ENCODE results near the gene TMEM54.

TMEM54 gene

GRCh38 chr1:32900956-32901822, at the start of gene TMEM54:
Gene TMEM54, minus strand, starts transcription at chr1:32901389. Its CDS starts 151 bp downstream, at chr1:32901238.
- DNase-seq (ENCODE audit: extremely low read depth in 1 of 2, low read depth in 1 of 2), result no peak

- no peak for DNase-seq (ENCODE audit: extremely low read depth in 1 of 2, low read depth in 1 of 2)
Measured at GRCh38 chr1:32949519-32949918, 48.3 kb upstream of the TMEM54 start.

- no peak for DNase-seq (ENCODE audit: extremely low read depth in 1 of 2, low read depth in 1 of 2)
Measured at GRCh38 chr1:32948905-32949304, 47.7 kb upstream of the TMEM54 start.

GRCh38 chr1:32948390-32948722, 47.2 kb upstream of the TMEM54 start:
- no peak for DNase-seq (ENCODE audit: extremely low read depth in 1 of 2, low read depth in 1 of 2)

GRCh38 chr1:32947669-32948389, 46.6 kb upstream of the TMEM54 start:
- no peak for DNase-seq (ENCODE audit: extremely low read depth in 1 of 2, low read depth in 1 of 2)

- DNase-seq (ENCODE audit: extremely low read depth in 1 of 2, low read depth in 1 of 2), result no peak
Measured at GRCh38 chr1:32946413-32946812, 45.2 kb upstream of the TMEM54 start.

GRCh38 chr1:32944180-32944579, 43.0 kb upstream of the TMEM54 start:
- no peak for DNase-seq (ENCODE audit: extremely low read depth in 1 of 2, low read depth in 1 of 2)

GRCh38 chr1:32939655-32940371, 38.6 kb upstream of the TMEM54 start:
- DNase-seq (ENCODE audit: extremely low read depth in 1 of 2, low read depth in 1 of 2), result no peak

GRCh38 chr1:32937061-32937460, 35.9 kb upstream of the TMEM54 start:
- DNase-seq (ENCODE audit: extremely low read depth in 1 of 2, low read depth in 1 of 2), result no peak

- DNase-seq (ENCODE audit: extremely low read depth in 1 of 2, low read depth in 1 of 2), result no peak
Measured at GRCh38 chr1:32934535-32934934, 33.3 kb upstream of the TMEM54 start.

GRCh38 chr1:32933742-32934322, 32.6 kb upstream of the TMEM54 start:
- no peak for DNase-seq (ENCODE audit: extremely low read depth in 1 of 2, low read depth in 1 of 2)

- DNase-seq (ENCODE audit: extremely low read depth in 1 of 2, low read depth in 1 of 2), result no peak
Measured at GRCh38 chr1:32931760-32932159, 30.6 kb upstream of the TMEM54 start.

- no peak for DNase-seq (ENCODE audit: extremely low read depth in 1 of 2, low read depth in 1 of 2)
Measured at GRCh38 chr1:32929366-32929765, 28.2 kb upstream of the TMEM54 start.

- no peak for DNase-seq (ENCODE audit: extremely low read depth in 1 of 2, low read depth in 1 of 2)
Measured at GRCh38 chr1:32928715-32929114, 27.5 kb upstream of the TMEM54 start.

- no peak for DNase-seq (ENCODE audit: extremely low read depth in 1 of 2, low read depth in 1 of 2)
Measured at GRCh38 chr1:32928285-32928684, 27.1 kb upstream of the TMEM54 start.

GRCh38 chr1:32927441-32927840, 26.3 kb upstream of the TMEM54 start:
- DNase-seq (ENCODE audit: extremely low read depth in 1 of 2, low read depth in 1 of 2), result no peak

GRCh38 chr1:32926562-32926961, 25.4 kb upstream of the TMEM54 start:
- DNase-seq (ENCODE audit: extremely low read depth in 1 of 2, low read depth in 1 of 2), result no peak

- no peak for DNase-seq (ENCODE audit: extremely low read depth in 1 of 2, low read depth in 1 of 2)
Measured at GRCh38 chr1:32925403-32926162, 24.4 kb upstream of the TMEM54 start.

GRCh38 chr1:32924881-32925344, 23.7 kb upstream of the TMEM54 start:
- no peak for DNase-seq (ENCODE audit: extremely low read depth in 1 of 2, low read depth in 1 of 2)

- no peak for DNase-seq (ENCODE audit: extremely low read depth in 1 of 2, low read depth in 1 of 2)
Measured at GRCh38 chr1:32920833-32921232, 19.6 kb upstream of the TMEM54 start.

All from activated CD8-positive, alpha-beta memory T cell treated with anti-CD3 and anti-CD28 coated beads for 1 hour (primary cell).